Epithelial cell of esophagus (primary cell): ENCODE results near the gene RSAD1.

ENCODE experiments used
- DNase-seq: peaks from one replicate; pipeline ENCODE4 v3.0.0; 2010; ENCODE audit warnings: low read depth
- H3K4me3 ChIP-seq: 2 replicates; pipeline ENCODE4 v1.5.1; 2011; ENCODE audit warnings: mild to moderate bottlenecking, low read length, control low read depth
- CTCF ChIP-seq: IDR thresholded peaks from 2 replicates; pipeline ENCODE4 v1.5.1; 2011; ENCODE audit warnings: low read depth, mild to moderate bottlenecking, low read length, control low read depth, inconsistent platforms; ENCODE audit not compliant: insufficient read depth; ENCODE audit errors: missing control alignments

Gene RSAD1

GRCh38 chr17:50495217-50495823, 16.7 kb downstream of the RSAD1 start:
- DNase-seq = no peak
- no peak for TF ChIP-seq CTCF
- H3K4me3 ChIP-seq = no peak overlapping the region

GRCh38 chr17:50495918-50496317, 17.3 kb downstream of the RSAD1 start:
- TF ChIP-seq CTCF = no peak
- H3K4me3 ChIP-seq = no peak overlapping the region
- DNase-seq = peak; percentile 44

- peak; percentile 89 for DNase-seq
- H3K4me3 ChIP-seq = no peak overlapping the region
- TF ChIP-seq CTCF = no peak
These were observed 19.6 kb downstream of the RSAD1 start for GRCh38 chr17:50498021-50498874.

- TF ChIP-seq CTCF = no peak
- DNase-seq = no peak
- no peak overlapping the region for H3K4me3 ChIP-seq
These were observed 20.6 kb downstream of the RSAD1 start for GRCh38 chr17:50499270-50499669.

- TF ChIP-seq CTCF = no peak
- DNase-seq = no peak
- no peak overlapping the region for H3K4me3 ChIP-seq
These were observed 21.1 kb downstream of the RSAD1 start for GRCh38 chr17:50499721-50500120.

- H3K4me3 ChIP-seq = no peak overlapping the region
- peak; percentile 40 for TF ChIP-seq CTCF
- peak; percentile 33 for DNase-seq
These were observed 22.4 kb downstream of the RSAD1 start for GRCh38 chr17:50501054-50501453.
